Stimulated activated CD8-positive, alpha-beta memory T cell treated with anti-CD3 and anti-CD28 coated beads, Interleukin-7, amount 100 ng/mL, for 24 hours (primary cell): Measurements from ENCODE around the gene ENSA.
"Not testable (repeated sequence)": the region's sequence is repeated elsewhere in the genome, so short reads cannot be mapped to it uniquely, and the experiment has no call there.

Source experiments
- DNase-seq: peaks from one replicate; pipeline ENCODE4 v3.0.0-alpha.2; 2020; ENCODE audit warnings: low read depth

Gene ENSA, protein sequence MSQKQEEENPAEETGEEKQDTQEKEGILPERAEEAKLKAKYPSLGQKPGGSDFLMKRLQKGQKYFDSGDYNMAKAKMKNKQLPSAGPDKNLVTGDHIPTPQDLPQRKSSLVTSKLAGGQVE

DNA sequence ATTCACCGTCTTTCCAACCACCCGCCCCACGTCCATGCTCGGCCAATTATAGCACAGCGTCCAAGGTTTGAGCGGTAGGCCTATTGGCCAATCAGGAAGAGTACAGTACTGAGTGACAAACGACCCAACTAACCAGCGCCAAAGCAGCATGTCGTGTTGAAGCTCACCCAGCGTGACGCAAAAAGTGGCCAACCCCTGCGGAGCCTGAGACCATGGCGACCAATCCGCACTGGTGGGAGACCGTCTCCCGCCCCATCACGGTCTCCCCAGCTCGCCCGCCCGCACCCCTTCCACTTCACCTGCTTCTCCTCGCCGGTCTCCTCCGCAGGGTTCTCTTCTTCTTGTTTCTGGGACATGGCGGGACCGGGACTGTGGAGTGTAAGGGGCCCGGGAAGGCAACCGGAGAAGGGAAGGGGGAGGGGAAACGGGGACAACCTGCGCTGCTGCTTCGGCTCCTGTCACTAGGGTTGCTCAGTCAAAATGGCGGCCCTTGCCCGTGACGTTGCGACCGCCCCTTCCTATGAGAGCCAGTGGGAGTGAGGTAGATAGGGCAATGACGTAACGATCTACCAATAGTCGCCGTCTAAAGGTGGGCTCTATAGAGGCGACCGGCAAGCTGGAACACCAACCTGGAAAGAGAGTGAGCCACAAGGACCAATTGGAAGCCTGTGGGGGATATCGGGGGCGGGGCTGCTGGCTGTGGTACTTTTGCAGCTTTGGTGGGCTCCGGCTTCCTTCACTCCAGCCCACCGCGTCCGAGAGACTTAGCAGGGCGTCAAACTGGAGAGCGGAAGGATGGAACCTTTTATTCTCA is at the start of gene ENSA:
TSS of gene ENSA (minus strand) at position 498 of the 814 bp plus-strand sequence. CDS start at position 356, 142 bp downstream.
- DNase-seq, result peak; percentile 88

GRCh38 chr1:150678988-150679387 is 49.6 kb upstream of the ENSA start:
- no peak for DNase-seq

DNA sequence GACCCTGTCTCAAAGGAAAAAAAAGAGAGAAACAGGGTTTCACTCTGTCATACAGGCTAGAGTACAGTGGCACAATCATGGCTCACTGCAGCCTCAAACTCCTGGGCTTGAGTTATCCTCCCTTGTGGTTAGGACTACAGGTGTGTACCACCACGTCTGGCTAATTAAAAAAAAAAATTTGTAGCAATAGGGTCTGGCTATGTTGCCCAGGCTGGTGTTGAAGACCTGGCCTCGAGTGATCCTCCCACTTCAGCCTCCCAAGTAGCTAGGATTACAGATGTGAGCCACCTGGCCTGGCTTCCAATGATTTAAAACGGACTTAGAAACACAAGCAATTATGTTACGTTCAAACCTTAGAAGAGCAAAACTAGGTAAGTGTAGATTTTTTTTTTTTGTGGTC is 45.5 kb upstream of the ENSA start:
- no peak for DNase-seq

DNA sequence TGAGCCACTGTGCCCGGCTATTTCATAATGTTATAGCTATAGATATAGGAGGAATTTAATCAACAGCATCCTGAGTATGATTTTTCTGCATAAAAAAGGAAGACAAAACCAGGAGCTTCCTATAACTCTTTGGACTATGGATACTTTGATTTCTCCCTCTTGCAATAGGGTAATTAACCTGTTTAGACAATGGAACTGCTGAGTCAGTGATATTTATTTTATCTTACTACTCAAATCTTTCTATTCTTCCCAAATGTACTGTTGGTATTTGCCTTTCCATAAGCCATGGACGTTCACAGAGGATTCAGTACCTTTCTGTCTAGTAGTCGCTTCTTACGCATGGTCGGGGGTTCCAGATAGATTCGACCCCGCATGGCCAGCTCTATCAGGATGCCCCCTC is 33.9 kb upstream of the ENSA start:
- DNase-seq, result no peak

DNA sequence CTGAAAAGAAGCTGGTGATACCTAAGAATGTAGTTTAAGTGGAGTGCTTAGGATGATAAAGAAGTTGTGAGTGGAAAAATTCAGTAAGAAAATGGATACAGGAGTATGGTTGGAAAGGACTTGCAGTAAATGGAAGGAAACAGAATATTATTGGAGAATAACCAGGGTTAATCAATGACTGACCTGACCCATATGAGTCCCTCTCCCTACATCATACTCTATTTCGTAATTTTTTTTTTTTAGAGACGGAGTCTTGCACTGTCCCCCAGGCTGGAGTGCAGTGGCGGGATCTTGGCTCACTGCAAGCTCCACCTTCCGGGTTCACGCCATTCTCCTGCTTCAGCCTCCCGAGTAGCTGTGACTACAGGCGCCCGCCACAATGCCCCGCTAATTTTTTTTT is 33.4 kb upstream of the ENSA start:
- no peak for DNase-seq

- no peak for DNase-seq
Measured at GRCh38 chr1:150661156-150661555, 31.7 kb upstream of the ENSA start.

- DNase-seq, result no peak
Measured at GRCh38 chr1:150660584-150660983, 31.2 kb upstream of the ENSA start.

DNA sequence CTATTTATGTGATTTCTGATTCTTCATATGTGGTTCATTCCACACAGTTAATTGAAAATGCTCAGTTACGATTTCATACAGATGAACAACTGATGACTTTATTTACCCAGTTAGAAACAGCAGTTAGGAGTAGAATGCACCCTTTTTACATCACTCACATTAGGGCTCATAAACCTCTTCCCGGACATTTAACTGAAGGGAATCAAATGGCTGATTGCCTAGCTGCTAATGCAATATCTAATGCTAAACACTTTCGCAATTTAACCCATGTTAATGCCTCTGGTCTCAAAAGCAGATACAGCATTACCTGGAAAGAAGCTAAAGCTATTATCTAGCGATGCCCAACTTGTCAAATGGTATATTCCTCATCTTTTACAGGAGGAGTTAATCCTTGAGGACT is 27.7 kb upstream of the ENSA start:
- not testable (repeated sequence) for DNase-seq

GRCh38 chr1:150654635-150655034 is 25.2 kb upstream of the ENSA start:
- DNase-seq, result not testable (repeated sequence)

DNA sequence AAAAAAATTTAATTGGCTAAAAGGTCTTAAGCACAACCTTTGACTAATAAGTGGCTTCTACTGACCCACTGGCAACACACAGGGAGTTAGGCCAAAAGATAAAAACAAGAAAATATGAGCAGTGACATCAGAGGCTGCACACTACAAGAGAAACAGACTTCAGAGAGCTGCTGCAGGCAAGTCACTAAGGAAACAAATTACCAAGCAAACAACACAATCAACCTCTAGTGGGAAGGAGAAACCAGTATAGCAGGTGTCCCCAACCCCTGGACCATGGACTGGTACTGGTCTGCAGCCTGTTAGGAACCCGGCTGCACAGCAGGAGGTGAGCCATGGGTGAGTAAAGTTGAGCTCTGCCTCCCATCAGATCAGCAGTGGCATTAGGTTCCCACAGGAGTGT is 20.8 kb upstream of the ENSA start:
- DNase-seq, result no peak

GRCh38 chr1:150649441-150650075 is 20.1 kb upstream of the ENSA start:
- DNase-seq, result no peak

DNA sequence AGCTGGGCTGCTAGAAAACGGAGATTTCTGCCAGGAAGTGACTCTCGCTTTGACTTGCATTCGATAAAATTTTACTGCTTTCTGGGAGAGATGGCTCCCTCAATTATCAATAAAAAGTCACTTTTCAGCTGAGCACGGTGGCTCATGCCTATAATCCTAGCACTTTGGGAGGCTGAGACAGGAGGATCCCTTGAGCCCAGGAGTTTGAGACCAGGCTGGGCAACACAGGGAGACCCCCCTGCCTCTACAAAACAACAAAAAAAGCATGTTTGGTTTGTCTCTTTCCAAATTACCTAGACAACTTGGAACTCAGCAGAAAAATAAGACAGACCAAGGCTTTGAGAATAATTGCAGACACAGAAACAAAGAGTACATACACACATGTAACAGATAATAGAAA is 12.9 kb upstream of the ENSA start:
- no peak for DNase-seq

DNA sequence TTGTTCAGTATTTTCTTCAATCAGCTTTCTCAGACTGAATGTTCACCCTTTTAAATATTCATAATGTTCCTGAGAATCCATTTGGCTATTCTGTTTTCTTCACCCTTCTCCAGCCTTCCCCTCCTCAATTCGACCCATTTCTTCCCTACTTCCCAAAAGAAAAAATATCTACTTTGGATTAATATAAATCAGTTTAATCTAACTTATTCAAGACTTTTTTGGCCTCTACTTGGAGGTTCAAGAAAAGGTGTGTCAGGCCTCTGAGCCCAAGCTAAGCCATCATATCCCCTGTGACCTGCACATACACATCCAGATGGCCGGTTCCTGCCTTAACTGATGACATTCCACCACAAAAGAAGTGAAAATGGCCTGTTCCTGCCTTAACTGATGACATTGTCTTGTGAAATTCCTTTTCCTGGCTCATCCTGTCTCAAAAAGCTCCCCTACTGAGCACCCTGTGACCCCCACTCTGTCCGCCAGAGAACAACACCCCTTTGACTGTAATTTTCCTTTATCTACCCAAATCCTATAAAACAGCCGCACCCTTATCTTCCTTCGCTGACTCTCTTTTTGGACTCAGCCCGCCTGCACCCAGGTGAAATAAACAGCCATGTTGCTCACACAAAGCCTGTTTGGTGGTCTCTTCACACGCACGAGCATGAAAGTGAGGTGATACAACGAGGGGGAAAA is 11.9 kb upstream of the ENSA start:
- DNase-seq, result not testable (repeated sequence)

- not testable (repeated sequence) for DNase-seq
Measured at GRCh38 chr1:150638430-150638829, 9.0 kb upstream of the ENSA start.

DNA sequence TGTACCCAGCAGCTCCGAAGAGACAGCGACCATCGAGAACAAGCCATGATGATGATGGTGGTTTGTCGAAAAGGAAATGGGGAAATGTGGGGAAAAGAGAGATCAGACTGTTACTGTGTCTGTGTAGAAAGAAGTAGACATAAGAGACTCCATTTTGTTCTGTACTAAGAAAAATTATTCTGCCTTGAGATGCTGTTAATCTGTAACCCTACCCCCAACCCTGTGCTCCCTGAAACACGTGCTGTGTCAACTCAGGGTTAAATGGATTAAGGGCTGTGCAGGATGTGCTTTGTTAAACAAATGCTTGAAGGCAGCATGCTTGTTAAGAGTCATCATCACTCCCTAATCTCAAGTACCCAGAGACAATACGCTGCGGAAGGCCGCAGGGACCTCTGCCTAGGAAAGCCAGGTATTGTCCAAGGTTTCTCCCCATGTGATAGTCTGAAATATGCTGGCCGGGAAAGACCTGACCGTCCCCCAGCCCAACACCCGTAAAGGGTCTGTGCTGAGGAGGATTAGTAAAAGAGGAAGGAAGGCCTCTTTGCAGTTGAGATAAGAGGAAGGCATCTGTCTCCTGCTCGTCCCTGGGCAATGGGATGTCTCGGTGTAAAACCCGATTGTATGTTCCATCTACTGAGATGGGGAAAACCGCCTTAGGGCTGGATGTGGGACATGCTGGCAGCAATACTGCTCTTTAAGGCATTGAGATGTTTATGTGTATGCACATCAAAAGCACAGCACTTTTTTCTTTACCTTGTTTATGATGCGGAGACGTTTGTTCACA is 5.6 kb upstream of the ENSA start:
- not testable (repeated sequence) for DNase-seq

GRCh38 chr1:150628766-150629114 is 672 bp downstream of the ENSA start:
- no peak for DNase-seq

DNA sequence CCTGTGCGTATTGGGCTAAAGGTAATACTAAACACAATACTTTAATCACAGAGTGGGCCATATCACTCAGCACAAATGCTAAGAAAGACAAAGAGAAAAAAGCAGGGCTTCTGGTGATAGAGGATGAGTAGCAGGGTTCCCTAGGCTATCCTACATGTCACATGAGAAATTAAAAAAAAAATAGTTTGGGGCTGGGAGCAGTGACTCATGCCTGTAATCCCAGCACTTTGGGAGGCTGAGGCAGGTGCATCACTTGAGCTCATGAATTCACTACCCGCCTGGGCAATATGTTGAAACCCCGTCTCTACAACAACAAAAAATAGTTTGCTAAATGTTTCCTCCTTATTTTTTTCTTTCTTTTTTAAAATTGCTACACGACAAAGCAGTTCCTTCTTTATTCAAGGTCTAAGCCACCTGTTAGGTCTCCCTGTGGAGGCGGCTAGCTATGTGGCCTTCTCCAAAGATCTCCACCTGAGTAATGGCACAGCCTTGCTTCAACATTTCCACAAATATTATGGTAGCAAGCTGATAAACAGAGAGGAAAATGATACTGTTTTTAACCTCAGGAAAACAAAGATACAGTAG is 1.5 kb downstream of the ENSA start:
- no peak for DNase-seq

DNA sequence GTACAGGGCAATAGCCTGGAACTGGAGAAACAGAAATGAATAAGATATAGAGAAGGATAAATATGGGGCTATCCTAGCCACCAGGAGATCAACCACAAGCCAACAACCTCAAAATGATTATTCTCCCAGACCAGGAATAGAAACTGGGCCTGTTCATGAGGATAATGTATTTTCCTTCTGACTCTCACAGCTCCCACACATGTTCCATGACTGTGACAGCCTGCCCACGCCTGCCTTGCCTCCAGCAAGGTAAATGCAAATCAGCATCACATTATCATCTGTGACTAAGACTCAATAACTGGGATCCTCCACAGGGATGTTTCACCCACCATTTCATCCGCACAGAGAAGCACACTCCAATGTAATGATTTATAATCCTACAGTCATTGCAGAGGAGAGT is 3.3 kb downstream of the ENSA start:
- no peak for DNase-seq

DNA sequence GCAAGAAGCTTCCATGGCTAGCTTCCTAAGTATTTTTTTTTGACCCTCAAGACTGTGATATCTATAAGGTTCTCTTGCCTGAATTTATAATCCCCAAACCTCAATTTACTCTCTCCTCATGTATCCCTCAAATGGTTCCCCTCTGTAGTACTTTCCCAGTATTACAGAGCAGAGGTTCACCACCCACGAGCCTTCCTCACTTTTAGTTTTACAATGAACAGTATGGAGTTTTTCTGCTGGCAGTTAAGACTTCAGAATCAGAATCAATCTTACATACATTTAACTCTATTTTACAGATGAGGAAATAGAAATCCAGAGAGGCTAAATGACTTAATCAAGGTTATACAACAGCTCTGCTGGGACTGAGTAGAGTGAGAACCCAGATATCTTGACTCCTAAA is 4.9 kb downstream of the ENSA start:
- DNase-seq, result not testable (repeated sequence)

- DNase-seq, result not testable (repeated sequence)
Measured at GRCh38 chr1:150624134-150624533, 5.3 kb downstream of the ENSA start.

- no peak for DNase-seq
Measured at GRCh38 chr1:150622303-150622975, 7.0 kb downstream of the ENSA start.
